ENCODE results near the gene CISD3.

DNA sequence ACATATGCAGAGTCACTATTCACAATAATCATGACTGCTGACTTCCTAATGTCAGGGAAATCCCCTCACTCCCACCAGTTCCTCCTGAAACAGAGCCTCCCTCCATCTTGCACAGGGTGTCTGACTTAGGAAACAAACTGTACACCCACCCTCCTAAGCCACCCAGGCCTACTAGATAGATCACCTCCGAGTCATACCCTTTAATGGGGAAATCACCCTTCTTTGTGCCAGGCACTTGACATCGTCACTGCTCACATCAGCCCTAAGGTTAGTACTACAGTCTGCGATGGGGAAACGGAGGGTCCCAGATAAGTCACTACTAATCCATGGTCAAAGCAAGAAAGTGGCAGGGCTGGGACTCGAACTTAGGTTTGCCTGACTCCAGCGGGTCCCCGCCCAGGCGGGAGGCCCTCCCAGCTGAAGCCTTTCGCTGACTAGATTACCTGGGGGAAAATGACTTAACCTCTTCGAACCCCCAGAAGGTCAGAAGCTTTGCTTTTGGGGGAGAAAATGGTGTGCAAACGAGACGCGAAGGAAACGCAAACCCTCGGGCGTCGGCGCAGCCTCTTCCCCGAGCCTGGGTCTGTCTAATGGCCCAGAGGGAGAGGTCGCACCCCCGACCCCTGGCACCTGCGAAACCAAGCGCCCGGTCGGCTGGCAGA lies 28.5 kb upstream of the CISD3 start:
- TF ChIP-seq POLR2AphosphoS5 (IDR thresholded peaks at IDR 0.05; ENCODE audit: borderline replicate concordance, low read depth, low read length) (no peak), EZH2 (IDR thresholded peaks at IDR 0.05) (no peak), FOXP2 (optimal IDR thresholded peaks at IDR 0.05; ENCODE audit: control extremely low read depth, extremely low read length, insufficient read depth) (no peak)

Measured in SK-N-MC (cell line).